H9 (cell line): ENCODE measurements around the gene CRHBP. TPM values are rescaled to one million over a fixed set of nuclear protein-coding genes. Genes with fewer than 3 reads are reported as not detected.

Experiments used
- DNase-seq: peaks from one replicate; pipeline ENCODE4 v3.0.0-alpha.2; 2017
- H2AFZ ChIP-seq: one replicate; pipeline ENCODE4 v1.6.1; 2013; ENCODE audit warnings: mild to moderate bottlenecking, low read length, control low read depth, moderate library complexity
- H2AK5ac ChIP-seq: 2 replicates; pipeline ENCODE4 v1.6.1; 2013; ENCODE audit warnings: low read length, control low read depth, mixed read lengths; ENCODE audit not compliant: insufficient read length
- H2BK120ac ChIP-seq: one replicate; pipeline ENCODE4 v1.6.1; 2013; ENCODE audit warnings: low read depth, mild to moderate bottlenecking, low read length, control low read depth, inconsistent platforms; ENCODE audit not compliant: poor library complexity, severe bottlenecking
- H2BK12ac ChIP-seq: 2 replicates; pipeline ENCODE4 v1.6.1; 2013; ENCODE audit warnings: low read length, control low read depth, mixed read lengths, low read depth; ENCODE audit not compliant: insufficient read length
- H2BK15ac ChIP-seq: 2 replicates; pipeline ENCODE4 v1.6.1; 2013; ENCODE audit warnings: low read depth, low read length, control low read depth
- H2BK20ac ChIP-seq: one replicate; pipeline ENCODE4 v1.6.1; 2013; ENCODE audit warnings: low read depth, mild to moderate bottlenecking, low read length, control low read depth, inconsistent platforms; ENCODE audit not compliant: poor library complexity, severe bottlenecking
- H2BK5ac ChIP-seq: 2 replicates; pipeline ENCODE4 v1.6.1; 2013; ENCODE audit warnings: low read length, control low read depth, mixed read lengths; ENCODE audit not compliant: insufficient read length
- H3K14ac ChIP-seq: 2 replicates; pipeline ENCODE4 v1.6.1; 2013; ENCODE audit warnings: low read length, control low read depth; ENCODE audit not compliant: insufficient read depth
- H3K18ac ChIP-seq: 2 replicates; pipeline ENCODE4 v1.6.1; 2013; ENCODE audit warnings: low read depth, mild to moderate bottlenecking, mixed read lengths, low read length, control low read depth; ENCODE audit not compliant: insufficient read length
- H3K23ac ChIP-seq: 2 replicates; pipeline ENCODE4 v1.6.1; 2013; ENCODE audit warnings: low read length, control low read depth, mixed read lengths, low read depth; ENCODE audit not compliant: insufficient read length
- H3K23me2 ChIP-seq: 2 replicates; pipeline ENCODE4 v1.6.1; 2013; ENCODE audit warnings: low read depth, mild to moderate bottlenecking, mixed read lengths, low read length, control low read depth; ENCODE audit not compliant: insufficient read length, poor library complexity, severe bottlenecking
- H3K27ac ChIP-seq: 2 replicates; pipeline ENCODE4 v1.5.1; 2013; ENCODE audit warnings: low read length, control low read depth, mixed read lengths, low read depth; ENCODE audit not compliant: insufficient read length
- H3K27me3 ChIP-seq: 2 replicates; pipeline ENCODE4 v1.6.1; 2013; ENCODE audit warnings: low read length, control low read depth, inconsistent platforms; ENCODE audit not compliant: insufficient read depth
- H3K4ac ChIP-seq: 2 replicates; pipeline ENCODE4 v1.6.1; 2013; ENCODE audit warnings: low read depth, mild to moderate bottlenecking, control low read depth, inconsistent platforms, low read length, moderate library complexity
- H3K4me1 ChIP-seq: 2 replicates; pipeline ENCODE4 v1.6.1; 2013; ENCODE audit warnings: low read length, control low read depth, inconsistent platforms; ENCODE audit not compliant: insufficient read depth
- H3K4me2 ChIP-seq: 2 replicates; pipeline ENCODE4 v1.6.1; 2013; ENCODE audit warnings: low read length, control low read depth, mixed read lengths; ENCODE audit not compliant: insufficient read length, insufficient read depth
- H3K56ac ChIP-seq: 2 replicates; pipeline ENCODE4 v1.6.1; 2013; ENCODE audit warnings: low read depth, mild to moderate bottlenecking, mixed read lengths, low read length, control low read depth; ENCODE audit not compliant: insufficient read length
- H3K79me1 ChIP-seq: 2 replicates; pipeline ENCODE4 v1.6.1; 2013; ENCODE audit warnings: low read depth, mild to moderate bottlenecking, moderate library complexity, low read length, control low read depth, inconsistent platforms; ENCODE audit not compliant: insufficient read depth, poor library complexity, severe bottlenecking
- H3K79me2 ChIP-seq: 2 replicates; pipeline ENCODE4 v1.6.1; 2013; ENCODE audit warnings: low read length, control low read depth, inconsistent platforms; ENCODE audit not compliant: insufficient read depth
- H3K9ac ChIP-seq: 2 replicates; pipeline ENCODE4 v1.6.1; 2013; ENCODE audit warnings: low read length, control low read depth, mixed read lengths; ENCODE audit not compliant: insufficient read length; ENCODE audit errors: extremely low read depth
- H3K9me3 ChIP-seq: one replicate; pipeline ENCODE4 v1.6.1; 2013; ENCODE audit warnings: low read depth, low read length, inconsistent platforms; ENCODE audit not compliant: control insufficient read depth
- H3T11ph ChIP-seq: one replicate; pipeline ENCODE4 v1.6.1; 2013; ENCODE audit warnings: mild to moderate bottlenecking, low read length, control low read depth, inconsistent platforms
- H4K20me1 ChIP-seq: one replicate; pipeline ENCODE4 v1.6.1; 2013; ENCODE audit not compliant: control insufficient read depth, insufficient read length, insufficient read depth
- H4K5ac ChIP-seq: 2 replicates; pipeline ENCODE4 v1.6.1; 2013; ENCODE audit warnings: low read depth, mild to moderate bottlenecking, mixed read lengths, low read length, control low read depth; ENCODE audit not compliant: insufficient read length
- H4K8ac ChIP-seq: replicated peaks from 2 replicates; pipeline ENCODE4 v1.6.1; 2013; ENCODE audit warnings: low read length, control low read depth, mixed read lengths, low read depth; ENCODE audit not compliant: insufficient read length
- H4K91ac ChIP-seq: 2 replicates; pipeline ENCODE4 v1.6.1; 2013; ENCODE audit warnings: low read depth, mild to moderate bottlenecking, moderate library complexity, mixed read lengths, low read length, control low read depth; ENCODE audit not compliant: insufficient read length
- H3K27ac Mint-ChIP-seq, 3 experiments: 2 replicates in 2 of 3; 3 replicates in 1 of 3; pipeline ENCODE4 v1.8.0; 2020 to 2021; ENCODE audit warnings: mixed read lengths in 3 of 3, mild to moderate bottlenecking in 1 of 3, moderate library complexity in 1 of 3
- H3K27me3 Mint-ChIP-seq: 2 replicates; pipeline ENCODE4 v1.8.0; 2021; ENCODE audit warnings: low read depth, mild to moderate bottlenecking, moderate library complexity, mixed read lengths
- H3K36me3 Mint-ChIP-seq, 3 experiments: 2 replicates in 2 of 3; 3 replicates in 1 of 3; pipeline ENCODE4 v1.8.0; 2020 to 2021; ENCODE audit warnings: low read depth in 3 of 3, mixed read lengths in 3 of 3; ENCODE audit not compliant: insufficient read depth in 1 of 3
- H3K4me1 Mint-ChIP-seq, 2 experiments: 2 replicates each; pipeline ENCODE4 v1.8.0; 2020; ENCODE audit warnings: mixed read lengths in 2 of 2
- H3K4me3 Mint-ChIP-seq, 2 experiments: 2 replicates in 1 of 2; 3 replicates in 1 of 2; pipeline ENCODE4 v1.8.0; 2020 to 2021; ENCODE audit warnings: mild to moderate bottlenecking in 2 of 2, mixed read lengths in 2 of 2, moderate library complexity in 1 of 2
- H3K9me3 Mint-ChIP-seq, 2 experiments: 2 replicates in 1 of 2; 3 replicates in 1 of 2; pipeline ENCODE4 v1.8.0; 2020; ENCODE audit warnings: mild to moderate bottlenecking in 2 of 2, mixed read lengths in 2 of 2, moderate library complexity in 1 of 2
- CTCF ChIP-seq: fragments of 200-600 bp; sonication (generic); conservative IDR thresholded peaks from 3 replicates; pipeline ENCODE4 v1.8.0; 2021; ENCODE audit warnings: antibody characterized with exemption, mild to moderate bottlenecking
- whole genome bisulfite sequencing: extraction: QIAGEN DNeasy Blood & Tissue Kit; methylation state at CpG from one replicate; pipeline ENCODE4 v1.1.7; 2013; ENCODE audit warnings: missing lambda C conversion rate, low lambda C conversion rate, mixed read lengths; ENCODE audit not compliant: insufficient read length; ENCODE audit errors: extremely low coverage; 5-methylcytosine and 5-hydroxymethylcytosine counted together
- total RNA-seq: library from RNA; stranded (reverse); gene quantifications from 2 replicates; pipeline ENCODE4 v1.2.1, GENCODE V29; 2021

CRHBP gene
- total RNA-seq, 1 experiment from 2014 or later = not detected

- Mint-ChIP-seq H3K36me3 (no peaks in the 10 kb centered on the region), H3K9me3 (no peaks in the 10 kb centered on the region), H3K4me3 (no peak overlapping the region), H3K27me3 (peaks cover 21% of the 10 kb centered on the region), H3K27ac (no peak overlapping the region), H3K4me1 (0 out of 4 replicates have a peak, but pooled peaks cover 0 to 3% of the 10 kb centered on the region in 2 experiments)
- H3K4me1 ChIP-seq = no peaks in the 10 kb centered on the region
- H2BK5ac ChIP-seq = no peak overlapping the region
- no peaks in the 10 kb centered on the region for H3K79me1 ChIP-seq
- H3K4ac ChIP-seq = no peak overlapping the region
- no peak overlapping the region for H4K91ac ChIP-seq
- H3K79me2 ChIP-seq = no peaks in the 10 kb centered on the region
- H3K56ac ChIP-seq = no peak overlapping the region
- H3K14ac ChIP-seq = no peak overlapping the region
- no peak overlapping the region for H3K4me2 ChIP-seq
- no peak overlapping the region for H3K27ac ChIP-seq
- H4K5ac ChIP-seq = no peak overlapping the region
- H3T11ph ChIP-seq = no peak overlapping the region
- H2AK5ac ChIP-seq = no peak overlapping the region
- no peaks in the 10 kb centered on the region for H3K23me2 ChIP-seq
- H2BK20ac ChIP-seq = no peak overlapping the region
- no peak overlapping the region for H3K23ac ChIP-seq
- peaks cover 3% of the 10 kb centered on the region for H3K27me3 ChIP-seq
- no peak overlapping the region for H3K18ac ChIP-seq
- TF ChIP-seq CTCF = no peak
- H4K20me1 ChIP-seq = no peaks in the 10 kb centered on the region
- no peak for DNase-seq
- no peak overlapping the region for H2BK15ac ChIP-seq
- H3K9ac ChIP-seq = no peak overlapping the region
- H4K8ac ChIP-seq = no peak overlapping the region
- no peaks in the 10 kb centered on the region for H3K9me3 ChIP-seq
- no CpG with 5 or more reads among the region's 4 CpGs for WGBS
- H2BK12ac ChIP-seq = no peak overlapping the region
- H2AFZ ChIP-seq = no peak overlapping the region
- no peak overlapping the region for H2BK120ac ChIP-seq
These were observed 5.8 kb upstream of the CRHBP start for GRCh38 chr5:76947082-76947503.
